ENCODE data around the gene KLK13. TPM values are rescaled to one million over a fixed set of nuclear protein-coding genes. Genes with fewer than 3 reads are reported as not detected.

KLK13 gene
- total RNA-seq, 2 donors from 2014 or later = 0.77 TPM; not detected in 1

GRCh38 chr19:51019544-51019925 lies 45.4 kb downstream of the KLK13 start, which contains the start of gene KLK10:
Gene KLK10 (minus strand): TSS chr19:51019709. CDS start chr19:51019130, 579 bp downstream.
- H3K36me3 ChIP-seq = no peaks in the 10 kb centered on the region
- H3K4me1 ChIP-seq (replicated peaks) = no peaks in the 10 kb centered on the region
- intact Hi-C loops (cut with DNase I) = no loop called here
- no peaks in the 10 kb centered on the region for H3K27me3 ChIP-seq (replicated peaks; ENCODE audit: insufficient read depth)
- no peaks in the 10 kb centered on the region for H3K9me3 ChIP-seq
- no peak for DNase-seq (ENCODE audit: low spot score)
- WGBS = 6% methylated on average over 14 of the region's 14 CpGs
- H3K27ac ChIP-seq = peak within 1 kb of the TSS; percentile 72 to 80
- TF ChIP-seq POLR2A (IDR thresholded peaks at IDR 0.05) (no peak), POLR2AphosphoS5 (IDR thresholded peaks at IDR 0.05) (no peak)
- TF ChIP-seq, protein P1, sequence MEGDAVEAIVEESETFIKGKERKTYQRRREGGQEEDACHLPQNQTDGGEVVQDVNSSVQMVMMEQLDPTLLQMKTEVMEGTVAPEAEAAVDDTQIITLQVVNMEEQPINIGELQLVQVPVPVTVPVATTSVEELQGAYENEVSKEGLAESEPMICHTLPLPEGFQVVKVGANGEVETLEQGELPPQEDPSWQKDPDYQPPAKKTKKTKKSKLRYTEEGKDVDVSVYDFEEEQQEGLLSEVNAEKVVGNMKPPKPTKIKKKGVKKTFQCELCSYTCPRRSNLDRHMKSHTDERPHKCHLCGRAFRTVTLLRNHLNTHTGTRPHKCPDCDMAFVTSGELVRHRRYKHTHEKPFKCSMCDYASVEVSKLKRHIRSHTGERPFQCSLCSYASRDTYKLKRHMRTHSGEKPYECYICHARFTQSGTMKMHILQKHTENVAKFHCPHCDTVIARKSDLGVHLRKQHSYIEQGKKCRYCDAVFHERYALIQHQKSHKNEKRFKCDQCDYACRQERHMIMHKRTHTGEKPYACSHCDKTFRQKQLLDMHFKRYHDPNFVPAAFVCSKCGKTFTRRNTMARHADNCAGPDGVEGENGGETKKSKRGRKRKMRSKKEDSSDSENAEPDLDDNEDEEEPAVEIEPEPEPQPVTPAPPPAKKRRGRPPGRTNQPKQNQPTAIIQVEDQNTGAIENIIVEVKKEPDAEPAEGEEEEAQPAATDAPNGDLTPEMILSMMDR (IDR thresholded peaks at IDR 0.05) = no peak
- peak within 1 kb of the TSS; percentile 32 to 35 for H3K4me3 ChIP-seq

DNA sequence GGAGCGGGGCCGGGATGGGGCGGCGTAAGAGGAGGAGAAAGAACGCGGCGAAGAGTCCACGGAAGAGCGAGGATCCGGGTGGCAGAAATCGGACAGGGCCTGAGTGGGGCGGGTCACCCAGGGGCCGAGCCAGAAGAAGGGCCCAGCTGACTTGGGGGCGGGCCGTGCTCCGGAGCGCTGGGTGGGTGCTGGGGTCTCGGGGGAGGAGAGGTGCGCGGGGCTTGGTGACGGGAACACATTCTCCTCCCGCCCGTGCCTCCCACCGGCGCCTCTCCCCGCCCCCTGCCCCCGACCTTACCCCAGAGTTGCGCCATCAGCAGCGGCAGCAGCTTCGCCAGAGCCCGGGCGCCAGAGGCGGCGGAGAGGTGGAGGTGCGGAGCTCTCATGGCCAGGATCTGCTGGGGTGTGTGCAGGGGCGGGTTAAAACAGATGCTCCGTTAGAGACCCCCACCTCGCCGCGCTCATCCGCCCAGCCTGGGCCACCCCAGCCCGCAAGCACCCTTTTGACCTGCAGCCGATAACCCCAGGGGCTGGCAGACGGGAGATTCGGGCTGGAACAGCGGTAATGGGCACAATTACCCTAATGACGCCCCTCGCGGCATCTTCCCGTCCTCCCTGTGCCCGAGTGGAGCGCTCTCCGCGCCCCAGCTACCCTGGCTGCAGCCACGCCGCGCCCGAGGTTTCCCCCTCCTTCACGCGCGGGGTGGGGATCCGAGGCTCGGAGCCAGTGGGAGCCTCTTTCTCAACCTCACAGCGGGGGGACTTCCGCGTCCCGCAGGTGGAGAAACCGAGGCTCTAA lies 45.9 kb downstream of the KLK13 start:
- Histone ChIP-seq H3K27me3 (replicated peaks; ENCODE audit: insufficient read depth) (no peaks in the 10 kb centered on the region), H3K4me1 (replicated peaks) (no peaks in the 10 kb centered on the region), H3K36me3 (no peaks in the 10 kb centered on the region), H3K9me3 (no peaks in the 10 kb centered on the region), H3K4me3 (peak overlapping the region; percentile 32 to 35), H3K27ac (peak overlapping the region; percentile 72 to 80)
- intact Hi-C loops (cut with DNase I) = no loop called here
- DNase-seq (ENCODE audit: low spot score) = peak; percentile 60
- TF ChIP-seq POLR2A (IDR thresholded peaks at IDR 0.05) (peak; percentile 66), POLR2AphosphoS5 (IDR thresholded peaks at IDR 0.05) (peak; percentile 34)
- TF ChIP-seq, protein P1 (IDR thresholded peaks at IDR 0.05) = no peak
- WGBS = 3% methylated on average over 66 of the region's 68 CpGs

DNA sequence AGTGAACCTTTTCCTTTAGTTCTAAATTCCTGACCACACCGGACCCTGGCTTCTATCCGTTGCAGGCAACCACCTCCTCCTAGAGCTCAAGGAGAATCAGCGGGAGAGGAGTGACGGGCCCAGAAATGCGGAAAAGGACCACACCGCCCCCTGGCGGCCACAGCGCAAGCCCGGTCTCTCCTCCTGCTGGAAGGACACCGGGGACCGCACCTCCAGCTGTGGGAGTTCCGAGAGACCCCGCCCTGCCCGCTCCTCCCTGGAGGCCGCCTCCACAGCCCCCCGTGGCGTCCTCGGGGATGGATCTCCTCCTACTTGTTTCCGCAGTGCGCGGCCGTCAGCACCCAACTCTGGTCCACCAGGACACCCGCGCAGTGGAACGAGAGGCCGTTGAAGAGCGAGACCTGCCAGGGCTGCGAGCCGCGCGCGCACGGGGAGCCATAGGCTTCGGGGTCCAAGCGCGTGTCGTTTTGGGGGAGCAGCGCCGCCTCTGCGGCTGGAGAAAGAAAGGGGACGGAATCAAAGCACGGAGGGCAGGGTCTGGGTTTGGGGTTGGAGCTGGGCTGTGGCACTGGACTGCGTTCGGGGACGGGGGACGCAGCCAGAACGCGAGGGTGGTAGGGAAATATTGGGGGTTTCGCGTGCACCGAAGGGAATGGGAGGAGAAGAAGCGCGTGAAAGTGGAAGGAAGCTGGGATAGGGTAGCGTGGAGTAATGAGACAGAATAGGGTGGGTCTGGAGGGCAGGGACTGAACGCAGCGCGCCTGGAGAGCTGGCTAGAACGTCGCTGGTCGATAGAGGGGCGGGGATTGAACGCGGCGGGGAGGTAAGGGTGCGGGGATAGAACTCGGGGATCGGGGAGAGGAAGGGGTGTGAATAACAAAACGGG lies 47.9 kb downstream of the KLK13 start:
- Histone ChIP-seq H3K4me3 (peak overlapping the region; percentile 22 to 34), H3K27ac (peak overlapping the region; percentile 39 to 55), H3K9me3 (no peaks in the 10 kb centered on the region), H3K4me1 (replicated peaks) (no peaks in the 10 kb centered on the region), H3K27me3 (replicated peaks; ENCODE audit: insufficient read depth) (no peaks in the 10 kb centered on the region), H3K36me3 (no peaks in the 10 kb centered on the region)
- 1% methylated on average over 68 of the region's 68 CpGs for WGBS
- intact Hi-C loops (cut with DNase I) = no loop called here
- peak; percentile 74 for DNase-seq (ENCODE audit: low spot score)
- TF ChIP-seq POLR2A (IDR thresholded peaks at IDR 0.05) = no peak
- peak; percentile 27 for TF ChIP-seq POLR2AphosphoS5 (IDR thresholded peaks at IDR 0.05)
- TF ChIP-seq, protein P1 (IDR thresholded peaks at IDR 0.05) = peak; percentile 65 to 94 (median 84)

DNA sequence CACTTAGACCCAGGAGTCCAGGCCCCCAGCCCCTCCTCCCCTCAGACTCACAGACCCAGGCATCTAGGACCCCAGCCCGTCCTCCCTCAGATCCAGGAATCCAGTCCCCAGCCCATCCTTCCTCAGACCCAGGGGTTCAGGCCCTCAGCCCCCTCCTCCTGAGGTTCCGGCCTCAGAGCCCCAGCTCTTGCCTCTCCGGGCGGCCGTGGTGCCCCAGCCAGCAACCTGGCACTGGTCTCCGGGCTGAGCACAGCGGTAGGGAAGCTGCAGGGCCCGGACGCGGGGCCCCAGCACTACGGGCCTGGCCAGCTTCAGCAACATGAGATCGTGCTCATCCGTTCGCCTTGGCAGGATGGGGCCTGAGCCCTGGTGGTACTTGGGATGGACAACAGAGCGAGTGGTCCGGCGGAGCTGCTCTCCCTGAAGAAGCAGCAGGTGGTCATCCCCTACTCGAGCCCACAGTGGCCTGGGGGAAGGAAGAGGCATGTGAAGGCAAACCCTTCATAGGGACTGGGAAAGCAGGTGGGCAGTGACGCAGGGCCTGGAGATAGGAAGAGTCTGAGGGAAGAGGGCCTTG lies 49.1 kb downstream of the KLK13 start:
- Histone ChIP-seq H3K9me3 (no peaks in the 10 kb centered on the region), H3K36me3 (no peaks in the 10 kb centered on the region), H3K27me3 (replicated peaks; ENCODE audit: insufficient read depth) (no peaks in the 10 kb centered on the region), H3K27ac (no peak overlapping the region), H3K4me1 (replicated peaks) (no peaks in the 10 kb centered on the region), H3K4me3 (no peak overlapping the region)
- intact Hi-C loops (cut with DNase I) = no loop called here
- 85% methylated on average over 19 of the region's 19 CpGs for WGBS
- TF ChIP-seq POLR2A (IDR thresholded peaks at IDR 0.05) (no peak), POLR2AphosphoS5 (IDR thresholded peaks at IDR 0.05) (no peak)
- TF ChIP-seq, protein P1 (IDR thresholded peaks at IDR 0.05) = no peak
- no peak for DNase-seq (ENCODE audit: low spot score)
